ENCODE results near the gene ADCYAP1.

- TF ChIP-seq CTCF (IDR thresholded peaks at IDR 0.05; ENCODE audit: low read length) (no peak), EZH2 (optimal IDR thresholded peaks at IDR 0.05; ENCODE audit: low read depth, low read length) (no peak), EZH2phosphoT487 (IDR thresholded peaks at IDR 0.05; ENCODE audit: low read length) (no peak)
Measured at GRCh38 chr18:901761-902160, 2.9 kb upstream of the ADCYAP1 start.
